Neural crest cell (in vitro differentiated cells): Measurements from ENCODE around the gene PPP2R5B. TPM values are rescaled to one million over a fixed set of nuclear protein-coding genes. Genes with fewer than 3 reads are reported as not detected.

Experiments
- DNase-seq: peaks from one replicate; pipeline ENCODE4 v3.0.0; 2021; ENCODE audit warnings: low read depth, mixed read lengths, low spot score
- H3K27ac Mint-ChIP-seq: one replicate; pipeline ENCODE4 v1.8.0; 2021; ENCODE audit warnings: mild to moderate bottlenecking, mixed read lengths; ENCODE audit not compliant: unreplicated experiment
- H3K27me3 Mint-ChIP-seq: 2 replicates; pipeline ENCODE4 v1.8.0; 2021; ENCODE audit warnings: low read depth, mild to moderate bottlenecking, mixed read lengths
- H3K36me3 Mint-ChIP-seq: 2 replicates; pipeline ENCODE4 v1.8.0; 2021; ENCODE audit warnings: low read depth, mild to moderate bottlenecking, mixed read lengths
- H3K4me1 Mint-ChIP-seq: 2 replicates; pipeline ENCODE4 v1.8.0; 2021; ENCODE audit warnings: mixed read lengths
- H3K4me3 Mint-ChIP-seq: one replicate; pipeline ENCODE4 v1.8.0; 2021; ENCODE audit warnings: mild to moderate bottlenecking, mixed read lengths
- H3K9me3 Mint-ChIP-seq: 2 replicates; pipeline ENCODE4 v1.8.0; 2021; ENCODE audit warnings: mixed read lengths
- CTCF ChIP-seq: fragments of 200-600 bp; sonication (generic); conservative IDR thresholded peaks from 2 replicates; pipeline ENCODE4 v1.5.0; 2021; ENCODE audit warnings: antibody characterized with exemption, mild to moderate bottlenecking
- total RNA-seq: library from RNA; stranded (reverse); gene quantifications from 2 replicates; pipeline ENCODE4 v1.2.1, GENCODE V29; 2021

The PPP2R5B gene
- total RNA-seq, 1 donor from 2014 or later = 16.5 TPM

GRCh38 chr11:64891215-64891848, 33.2 kb upstream of the PPP2R5B start:
- TF ChIP-seq CTCF = no peak
- H3K27ac Mint-ChIP-seq = peak overlapping the region; percentile 67
- H3K36me3 Mint-ChIP-seq = no peaks in the 10 kb centered on the region
- no peak overlapping the region for H3K4me3 Mint-ChIP-seq
- no peaks in the 10 kb centered on the region for H3K9me3 Mint-ChIP-seq
- H3K4me1 Mint-ChIP-seq = peaks cover 10% of the 10 kb centered on the region
- no peaks in the 10 kb centered on the region for H3K27me3 Mint-ChIP-seq
- no peak for DNase-seq

- no peak for DNase-seq
- Mint-ChIP-seq H3K36me3 (no peaks in the 10 kb centered on the region), H3K27me3 (no peaks in the 10 kb centered on the region), H3K27ac (peak overlapping the region; percentile 78), H3K4me3 (no peak overlapping the region), H3K9me3 (no peaks in the 10 kb centered on the region), H3K4me1 (peaks cover 10% of the 10 kb centered on the region)
- no peak for TF ChIP-seq CTCF
These were observed 32.6 kb upstream of the PPP2R5B start for GRCh38 chr11:64891880-64892279.

GRCh38 chr11:64892411-64892831, 32.1 kb upstream of the PPP2R5B start:
- peak overlapping the region; percentile 78 for H3K27ac Mint-ChIP-seq

GRCh38 chr11:64892838-64893193, 31.7 kb upstream of the PPP2R5B start:
- no peaks in the 10 kb centered on the region for H3K9me3 Mint-ChIP-seq
- no peaks in the 10 kb centered on the region for H3K27me3 Mint-ChIP-seq
- H3K4me1 Mint-ChIP-seq = peaks cover 5% of the 10 kb centered on the region
- no peak for TF ChIP-seq CTCF
- H3K27ac Mint-ChIP-seq = no peak overlapping the region
- H3K4me3 Mint-ChIP-seq = no peak overlapping the region
- DNase-seq = no peak
- no peaks in the 10 kb centered on the region for H3K36me3 Mint-ChIP-seq

More at GRCh38 chr11:64892411-64892831, 32.1 kb upstream of the PPP2R5B start:
- no peaks in the 10 kb centered on the region for H3K27me3 Mint-ChIP-seq
- no peak for TF ChIP-seq CTCF
- no peaks in the 10 kb centered on the region for H3K9me3 Mint-ChIP-seq
- H3K4me1 Mint-ChIP-seq = peaks cover 7% of the 10 kb centered on the region
- H3K36me3 Mint-ChIP-seq = no peaks in the 10 kb centered on the region
- H3K4me3 Mint-ChIP-seq = no peak overlapping the region
- DNase-seq = no peak

GRCh38 chr11:64893194-64894069, 31.1 kb upstream of the PPP2R5B start:
- DNase-seq = no peak
- H3K27me3 Mint-ChIP-seq = no peaks in the 10 kb centered on the region
- TF ChIP-seq CTCF = no peak
- no peaks in the 10 kb centered on the region for H3K9me3 Mint-ChIP-seq
- H3K4me1 Mint-ChIP-seq = no peaks in the 10 kb centered on the region
- no peak overlapping the region for H3K4me3 Mint-ChIP-seq
- H3K36me3 Mint-ChIP-seq = no peaks in the 10 kb centered on the region
- no peak overlapping the region for H3K27ac Mint-ChIP-seq
